Measurements from ENCODE around the gene IGDCC3. TPM values are rescaled to one million over a fixed set of nuclear protein-coding genes. Genes with fewer than 3 reads are reported as not detected.

IGDCC3 gene
- total and polyA plus RNA-seq, 2 of the 8 experiments (the other 6 are each of a cell fraction or from before 2014, with no cell fraction given), result 26.8 to 45.7 TPM

DNA sequence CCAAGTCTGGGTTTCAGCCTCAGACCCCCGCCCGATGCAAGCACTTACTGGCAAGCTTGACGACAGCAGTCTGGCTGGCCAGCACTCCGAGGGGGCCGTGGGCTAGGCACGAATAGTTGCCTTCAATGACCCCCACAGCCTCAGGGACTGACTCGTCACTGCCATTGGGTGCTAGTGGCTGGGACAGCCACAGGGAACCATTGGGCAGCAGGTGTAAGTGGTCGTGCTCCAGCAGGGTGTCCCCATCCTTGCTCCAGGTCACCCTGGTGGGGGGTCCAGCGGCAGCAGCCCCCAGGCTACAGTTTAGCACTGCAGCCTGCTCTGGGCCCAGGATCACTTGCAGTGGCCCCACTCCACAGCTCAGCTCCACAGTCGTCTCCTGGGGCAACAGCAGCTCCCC, 33.2 kb upstream of the IGDCC3 start:
- peak overlapping the region; percentile 53 for H2BK15ac ChIP-seq (ENCODE audit: low read length)
- H2BK12ac ChIP-seq (ENCODE audit: low read depth, low read length), result peak overlapping the region; percentile 75; the same call in 1 of the 2 replicates
- H2BK120ac ChIP-seq (replicated peaks; ENCODE audit: low read depth, low read length), result no peak overlapping the region
- H3K56ac ChIP-seq (replicated peaks; ENCODE audit: insufficient read length, low read depth, low read length), result no peak overlapping the region
- FAIRE-seq (no peak), DNase-seq (ENCODE audit: low read depth in 1 of 2, low spot score in 2 of 2) (no peak)
- H2AK5ac ChIP-seq (ENCODE audit: low read depth, low read length), result no peak overlapping the region
- H3K36me3 ChIP-seq (ENCODE audit: control insufficient read depth in 2 of 4, insufficient read depth in 4 of 4, low read length in 3 of 4), result no peaks in the 10 kb centered on the region
- H4K8ac ChIP-seq (ENCODE audit: extremely low read depth, insufficient read depth, low read length), result peak overlapping the region; percentile 76
- H3K9me3 ChIP-seq (ENCODE audit: insufficient read depth in 2 of 2, low read depth in 1 of 2, low read length in 1 of 2), result no peaks in the 10 kb centered on the region
- H2AFZ ChIP-seq (ENCODE audit: low read length), result no peak overlapping the region
- no peak overlapping the region for H3K4me3 ChIP-seq (ENCODE audit: extremely low read depth in 1 of 4, insufficient read depth in 2 of 4, low read depth in 3 of 4, low read length in 4 of 4)
- H4K20me1 ChIP-seq (replicated peaks in 1 of 2; ENCODE audit: control insufficient read depth in 1 of 2, insufficient read depth in 2 of 2, low read length in 2 of 2), result no peaks in the 10 kb centered on the region
- peak overlapping the region; percentile 10; the same call in 1 of the 2 replicates for H3K18ac ChIP-seq (ENCODE audit: extremely low read depth, low read length)
- no peaks in the 10 kb centered on the region; the same call in 1 of the 2 replicates for H3K23me2 ChIP-seq (ENCODE audit: low read depth, low read length)
- peaks cover 0 to 14% of the 10 kb centered on the region in 2 experiments; a peak in 2 of 4 replicates for H3K79me2 ChIP-seq (ENCODE audit: control insufficient read depth in 1 of 2, insufficient read depth in 2 of 2, low read length in 2 of 2)
- no peak overlapping the region for H3K23ac ChIP-seq (ENCODE audit: insufficient read length)
- peaks cover 24 to 37% (median 29%) of the 10 kb centered on the region in 4 experiments for H3K4me1 ChIP-seq (replicated peaks in 1 of 4; ENCODE audit: control insufficient read depth in 3 of 4, insufficient read depth in 4 of 4, low read length in 3 of 4)
- no peak overlapping the region for H3K9ac ChIP-seq (replicated peaks in 1 of 4; ENCODE audit: extremely low read depth in 1 of 4, low read depth in 3 of 4, low read length in 3 of 4)
- no peak overlapping the region; a peak in 1 of 4 replicates for H3K4me2 ChIP-seq (ENCODE audit: insufficient read depth in 1 of 2, low read depth in 2 of 2, low read length in 2 of 2)
- H4K5ac ChIP-seq (ENCODE audit: insufficient read length, low read depth, low read length), result no peak overlapping the region
- H3K27me3 ChIP-seq (replicated peaks in 1 of 4; ENCODE audit: control insufficient read depth in 3 of 4, extremely low read depth in 1 of 4, insufficient read depth in 3 of 4, low read length in 3 of 4), result no peaks in the 10 kb centered on the region
- 78% methylated on average over 10 of the region's 10 CpGs; no CpG with 5 or more reads in 1 of the 2 experiments for WGBS, 2 experiments (ENCODE audit: extremely low coverage in 1 of 2, insufficient coverage in 1 of 2, insufficient read length in 1 of 2, insufficient replicate concordance in 2 of 2, low coverage in 1 of 2, low lambda C conversion rate in 2 of 2, missing lambda C conversion rate in 1 of 2)
- TF ChIP-seq CEBPB (IDR thresholded peaks at IDR 0.05; ENCODE audit: low read depth, low read length), result no peak
- TF ChIP-seq FOSL1 (IDR thresholded peaks at IDR 0.05; ENCODE audit: insufficient read depth, low read depth, low read length), result no peak
- TF ChIP-seq RXRA (IDR thresholded peaks at IDR 0.05; ENCODE audit: insufficient read depth, low read depth, low read length), result no peak
- TF ChIP-seq CTBP2 (IDR thresholded peaks at IDR 0.05; ENCODE audit: borderline replicate concordance, insufficient read depth, insufficient read length, low read length), result no peak
- no peak for TF ChIP-seq NANOG (IDR thresholded peaks at IDR 0.05; ENCODE audit: insufficient read depth, low read depth, low read length, poor library complexity, severe bottlenecking)
- TF ChIP-seq RNF2 (IDR thresholded peaks at IDR 0.05; ENCODE audit: borderline replicate concordance, low read depth, low read length, missing control alignments, poor library complexity, severe bottlenecking), result no peak
- TF ChIP-seq KDM5A (IDR thresholded peaks at IDR 0.05; ENCODE audit: low read length), result no peak
- no peak for TF ChIP-seq SIX5 (IDR thresholded peaks at IDR 0.05; ENCODE audit: low read depth, low read length)
- TF ChIP-seq SIRT6 (IDR thresholded peaks at IDR 0.05; ENCODE audit: low read length), result no peak
- no peak for TF ChIP-seq TAF1 (IDR thresholded peaks at IDR 0.05; ENCODE audit: low read depth, low read length)
- H2BK20ac ChIP-seq (ENCODE audit: low read length), result 0 out of 2 replicates have a peak overlapping the region, but pooled peaks have one; percentile 38
- no peak overlapping the region for H3K4ac ChIP-seq (replicated peaks; ENCODE audit: insufficient read length, low read depth, low read length)
- no peak overlapping the region for H3K27ac ChIP-seq (ENCODE audit: low read depth, low read length)
- H2BK5ac ChIP-seq (ENCODE audit: low read depth, low read length), result peak overlapping the region; percentile 58
- H3K79me1 ChIP-seq (ENCODE audit: low read depth, low read length), result peaks cover 3% of the 10 kb centered on the region; the same call in 1 of the 2 replicates
- POLR2A ChIA-PET (ENCODE audit: partially characterized antibody), result interaction anchor here (2.0 to 15.2 kb wide), 3 partner anchors 6 to 26 kb away, joined by 6 to 229 read pairs (median 229); partner anchors contain the start of gene IGDCC4
- CTCF ChIA-PET (ENCODE audit: partially characterized antibody), result interaction anchor here (0.9 to 14.6 kb wide), 4 partner anchors 10 to 114 kb away, joined by 3 to 180 read pairs (median 6); no protein-coding TSS in a partner anchor
- no peak overlapping the region for H3K14ac ChIP-seq (ENCODE audit: insufficient read length)
- peak overlapping the region; percentile 62 for H4K91ac ChIP-seq (replicated peaks; ENCODE audit: insufficient read length, low read length)

All from H1 (cell line).